Endothelial cell of umbilical vein (primary cell): ENCODE data around the gene TNRC6C.

Experiments
- EZH2 ChIP-seq: IDR thresholded peaks from 2 replicates; pipeline ENCODE4 v1.6.1; 2012; ENCODE audit warnings: borderline replicate concordance, low read depth, mild to moderate bottlenecking, moderate library complexity, low read length, inconsistent platforms; ENCODE audit not compliant: severe bottlenecking
- POLR2A ChIP-seq: IDR thresholded peaks from 2 replicates; pipeline ENCODE4 v1.6.1; 2012; ENCODE audit warnings: low read depth, mild to moderate bottlenecking, control low read depth, low read length
- POLR2AphosphoS5 ChIP-seq: IDR thresholded peaks from 2 replicates; pipeline ENCODE4 v1.6.1; 2012; ENCODE audit warnings: low read depth, mild to moderate bottlenecking, control low read depth, low read length, moderate library complexity; ENCODE audit not compliant: insufficient read depth
- TF ChIP-seq, protein P1 (sequence below), 2 donors: IDR thresholded peaks; 1 replicate in 1 of 2; 2 replicates in 1 of 2; pipeline ENCODE4 v1.5.1; 2011; ENCODE audit warnings: low read length in 2 of 2, mild to moderate bottlenecking in 2 of 2, moderate library complexity in 2 of 2, control low read depth in 1 of 2, inconsistent platforms in 1 of 2, low read depth in 1 of 2; ENCODE audit not compliant: insufficient read depth in 1 of 2; ENCODE audit errors: extremely low read depth in 1 of 2

DNA sequence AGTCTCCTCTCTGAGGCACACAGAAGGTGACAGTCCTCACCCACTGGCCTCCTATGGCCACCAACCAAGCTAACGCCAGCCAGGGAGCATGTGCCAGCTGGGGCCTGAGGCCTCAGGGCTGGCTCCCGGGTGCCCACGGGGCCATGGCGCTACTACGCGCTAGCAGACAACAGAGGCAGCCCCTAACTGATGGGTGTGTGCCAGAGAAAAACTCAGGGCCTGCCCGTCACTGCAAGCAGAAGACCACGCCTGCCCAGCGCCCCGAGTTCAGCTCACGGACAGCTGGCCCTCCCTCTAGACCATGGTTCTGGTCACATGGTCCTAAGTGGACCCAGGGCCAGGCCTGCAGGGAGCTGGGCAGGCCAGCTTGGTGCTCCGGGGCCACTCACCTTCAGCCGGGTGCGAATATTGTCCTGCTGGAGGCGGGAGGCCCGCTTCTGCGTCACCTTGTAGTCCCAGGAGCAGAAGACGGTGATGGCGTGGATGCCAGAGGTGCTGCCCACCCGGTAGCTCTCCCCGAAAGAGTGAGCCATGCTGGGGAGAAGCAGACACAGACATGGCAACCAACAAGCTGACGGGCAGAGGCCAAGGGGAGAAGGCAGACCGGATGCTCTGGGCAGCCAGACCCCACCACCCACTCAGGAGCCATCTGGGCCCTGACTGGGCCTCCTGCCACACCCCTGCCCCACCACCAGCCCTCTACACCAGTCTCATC lies 163.9 kb downstream of the TNRC6C start:
- no peak for TF ChIP-seq POLR2A
- TF ChIP-seq, protein P1, sequence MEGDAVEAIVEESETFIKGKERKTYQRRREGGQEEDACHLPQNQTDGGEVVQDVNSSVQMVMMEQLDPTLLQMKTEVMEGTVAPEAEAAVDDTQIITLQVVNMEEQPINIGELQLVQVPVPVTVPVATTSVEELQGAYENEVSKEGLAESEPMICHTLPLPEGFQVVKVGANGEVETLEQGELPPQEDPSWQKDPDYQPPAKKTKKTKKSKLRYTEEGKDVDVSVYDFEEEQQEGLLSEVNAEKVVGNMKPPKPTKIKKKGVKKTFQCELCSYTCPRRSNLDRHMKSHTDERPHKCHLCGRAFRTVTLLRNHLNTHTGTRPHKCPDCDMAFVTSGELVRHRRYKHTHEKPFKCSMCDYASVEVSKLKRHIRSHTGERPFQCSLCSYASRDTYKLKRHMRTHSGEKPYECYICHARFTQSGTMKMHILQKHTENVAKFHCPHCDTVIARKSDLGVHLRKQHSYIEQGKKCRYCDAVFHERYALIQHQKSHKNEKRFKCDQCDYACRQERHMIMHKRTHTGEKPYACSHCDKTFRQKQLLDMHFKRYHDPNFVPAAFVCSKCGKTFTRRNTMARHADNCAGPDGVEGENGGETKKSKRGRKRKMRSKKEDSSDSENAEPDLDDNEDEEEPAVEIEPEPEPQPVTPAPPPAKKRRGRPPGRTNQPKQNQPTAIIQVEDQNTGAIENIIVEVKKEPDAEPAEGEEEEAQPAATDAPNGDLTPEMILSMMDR (IDR thresholded peaks at IDR 0.05; ENCODE audit: extremely low read depth in 1 of 2, insufficient read depth in 1 of 2, low read depth in 1 of 2, low read length in 2 of 2): no peak
- TF ChIP-seq POLR2AphosphoS5: no peak
- no peak for TF ChIP-seq EZH2
